SU-DHL-6 (cell line): ENCODE results near the gene IL10RB.

ENCODE experiments used
- H2AFZ ChIP-seq: fragments of 200-600 bp; sonication (generic); 2 replicates; pipeline ENCODE4 v1.6.1; 2014; ENCODE audit warnings: low read depth, mild to moderate bottlenecking, moderate library complexity, mixed read lengths, antibody characterized with exemption, low read length; ENCODE audit not compliant: severe bottlenecking
- H3F3A ChIP-seq: fragments of 200-600 bp; shearing (Covaris generic); 2 replicates; pipeline ENCODE4 v1.6.0; 2016; ENCODE audit warnings: antibody characterized with exemption, mild to moderate bottlenecking; ENCODE audit not compliant: insufficient read depth
- H3K27ac ChIP-seq: fragments of 200-600 bp; sonication (generic); 2 replicates; pipeline ENCODE4 v1.5.1; 2016; ENCODE audit warnings: low read depth, mild to moderate bottlenecking, low read length, moderate library complexity, mixed read lengths
- H3K27me3 ChIP-seq: fragments of 200-600 bp; sonication (generic), shearing (Covaris generic); 2 replicates; pipeline ENCODE4 v1.6.0; 2014; ENCODE audit warnings: mild to moderate bottlenecking, low read length
- H3K36me3 ChIP-seq: fragments of 200-600 bp; sonication (generic); 2 replicates; pipeline ENCODE4 v1.6.1; 2014; ENCODE audit warnings: mild to moderate bottlenecking, low read length, mixed read lengths
- H3K4me2 ChIP-seq: fragments of 300-600, 200-600 bp; shearing (Covaris generic), sonication (generic); 2 replicates; pipeline ENCODE4 v1.6.0; 2014; ENCODE audit warnings: low read length, low read depth, mild to moderate bottlenecking; ENCODE audit not compliant: poor library complexity, severe bottlenecking
- H3K4me3 ChIP-seq: fragments of 200-600 bp; sonication (generic); 2 replicates; pipeline ENCODE4 v1.5.1; 2014; ENCODE audit warnings: antibody characterized with exemption, low read length, mild to moderate bottlenecking, mixed read lengths; ENCODE audit not compliant: insufficient read depth, poor library complexity, severe bottlenecking
- H3K79me2 ChIP-seq: fragments of 200-600 bp; sonication (generic); 2 replicates; pipeline ENCODE4 v1.6.1; 2014; ENCODE audit warnings: mild to moderate bottlenecking, low read length, moderate library complexity; ENCODE audit not compliant: insufficient read depth
- H3K9ac ChIP-seq: fragments of 200-600 bp; sonication (generic); 2 replicates; pipeline ENCODE4 v1.7.0; 2014; ENCODE audit warnings: mild to moderate bottlenecking, low read length
- H3K9me2 ChIP-seq: fragments of 200-600 bp; sonication (generic); replicated peaks from 2 replicates; pipeline ENCODE4 v1.6.1; 2014; ENCODE audit warnings: low read length; ENCODE audit not compliant: insufficient read depth
- H3K9me3 ChIP-seq: fragments of 200-600 bp; sonication (generic); 2 replicates; pipeline ENCODE4 v1.6.1; 2014; ENCODE audit warnings: low read length, mixed read lengths; ENCODE audit not compliant: insufficient read depth
- H4K20me1 ChIP-seq: fragments of 200-600 bp; sonication (generic); 2 replicates; pipeline ENCODE4 v1.6.1; 2014; ENCODE audit warnings: low read depth, mild to moderate bottlenecking, antibody characterized with exemption, low read length, moderate library complexity, mixed read lengths
- CTCF ChIP-seq: fragments of 200-600 bp; sonication (generic); IDR thresholded peaks from one replicate; pipeline ENCODE4 v1.5.1; 2017; ENCODE audit warnings: antibody characterized with exemption, mild to moderate bottlenecking, low read length, moderate library complexity; ENCODE audit not compliant: insufficient read depth, poor library complexity, severe bottlenecking
- EZH2phosphoT487 ChIP-seq: fragments of 200-600 bp; sonication (generic), shearing (Covaris generic); conservative IDR thresholded peaks from 2 replicates; pipeline ENCODE4 v1.6.1; 2018; ENCODE audit warnings: mild to moderate bottlenecking, antibody characterized with exemption, low read length, moderate library complexity, mixed read lengths

Gene IL10RB

GRCh38 chr21:33345751-33346238, 79.6 kb downstream of the IL10RB start:
- no peaks in the 10 kb centered on the region for H3K9me3 ChIP-seq
- H3K36me3 ChIP-seq: peaks cover 19% of the 10 kb centered on the region; the same call in 1 of the 2 replicates
- no peak overlapping the region for H3K9ac ChIP-seq
- no peaks in the 10 kb centered on the region for H3K27me3 ChIP-seq
- no peaks in the 10 kb centered on the region for H3F3A ChIP-seq
- H3K4me3 ChIP-seq: no peak overlapping the region
- H3K4me2 ChIP-seq: no peak overlapping the region
- no peaks in the 10 kb centered on the region for H3K79me2 ChIP-seq
- H2AFZ ChIP-seq: no peak overlapping the region
- no peak overlapping the region for H3K27ac ChIP-seq
- no peaks in the 10 kb centered on the region for H3K9me2 ChIP-seq
- TF ChIP-seq EZH2phosphoT487 (no peak), CTCF (no peak)
- H4K20me1 ChIP-seq: no peaks in the 10 kb centered on the region
